ENCODE data around the gene VSIG8. TPM values are rescaled to one million over a fixed set of nuclear protein-coding genes. Genes with fewer than 3 reads are reported as not detected.

Gene VSIG8
- total and polyA plus RNA-seq, 2 donors (not counting 1 experiment from before 2014, with no cell fraction given), result not detected

- no peaks in the 10 kb centered on the region for H3K79me2 ChIP-seq (ENCODE audit: control insufficient read depth, insufficient read depth, low read length)
- ChIA-PET POLR2A (no interaction called here), CTCF (interaction anchor here (0.7 to 3.6 kb wide), 4 partner anchors 11 to 176 kb away, joined by 3 to 16 read pairs (median 6); no protein-coding TSS in a partner anchor)
- no peak overlapping the region for H3K27ac ChIP-seq (ENCODE audit: low read length in 2 of 2)
- no peak overlapping the region for H3K4me3 ChIP-seq (ENCODE audit: control extremely low read depth in 1 of 5, extremely low read depth in 1 of 5, insufficient read depth in 1 of 5, low read depth in 2 of 5, low read length in 4 of 5)
- peaks cover 3 to 20% of the 10 kb centered on the region in 2 donors for H3K4me1 ChIP-seq (ENCODE audit: control insufficient read depth in 2 of 2, insufficient read depth in 2 of 2, low read length in 2 of 2)
- peaks cover 0 to 6% (median 0%) of the 10 kb centered on the region in 3 donors for H3K9me3 ChIP-seq (ENCODE audit: control extremely low read depth in 1 of 3, control insufficient read depth in 2 of 3, insufficient read depth in 1 of 3, low read length in 2 of 3)
- H3K36me3 ChIP-seq (replicated peaks in 1 of 2; ENCODE audit: control extremely low read depth in 1 of 2, control insufficient read depth in 1 of 2, extremely low read depth in 1 of 2, insufficient read depth in 2 of 2, low read length in 1 of 2), result no peaks in the 10 kb centered on the region
- TF ChIP-seq EZH2 (IDR thresholded peaks at IDR 0.05; ENCODE audit: borderline replicate concordance, insufficient read depth, low read depth, low read length, poor library complexity, severe bottlenecking) (no peak), CTCF (IDR thresholded peaks at IDR 0.05) (no peak)
- DNase-seq (no peak), ATAC-seq (ENCODE audit: low read depth) (no peak)
- no peaks in the 10 kb centered on the region for H4K20me1 ChIP-seq (ENCODE audit: control insufficient read depth, insufficient read depth, low read length, poor library complexity, severe bottlenecking)
- no peak overlapping the region for H3K4me2 ChIP-seq (replicated peaks; ENCODE audit: low read depth, low read length, poor library complexity, severe bottlenecking)
- peaks cover 0 to 8% (median 4%) of the 10 kb centered on the region in 4 experiments for H3K27me3 ChIP-seq (replicated peaks in 1 of 4; ENCODE audit: control extremely low read depth in 1 of 4, control insufficient read depth in 3 of 4, insufficient read depth in 4 of 4, low read length in 3 of 4)
- no peak overlapping the region for H3K4me3 Mint-ChIP-seq
- intact Hi-C loops (cut with micrococcal nuclease), result no loop called here
- peaks cover 12% of the 10 kb centered on the region for H3K4me1 Mint-ChIP-seq
- no peak overlapping the region for H3K9ac ChIP-seq (ENCODE audit: low read length)
- no peak overlapping the region for H2AFZ ChIP-seq (ENCODE audit: insufficient read depth, low read depth, low read length, poor library complexity, severe bottlenecking)
- WGBS (ENCODE audit: insufficient coverage), result 93% methylated on average over 3 of the region's 7 CpGs
- no peak overlapping the region for H3K27ac Mint-ChIP-seq
- H3K27me3 Mint-ChIP-seq, result no peaks in the 10 kb centered on the region
- H3K9me3 Mint-ChIP-seq (ENCODE audit: insufficient read depth), result no peaks in the 10 kb centered on the region
These were observed 30.9 kb downstream of the VSIG8 start for GRCh38 chr1:159831412-159832141.

- H3K4me3 ChIP-seq (ENCODE audit: control extremely low read depth in 1 of 5, extremely low read depth in 1 of 5, insufficient read depth in 1 of 5, low read depth in 2 of 5, low read length in 4 of 5), result no peak overlapping the region
- CTCF ChIA-PET, result interaction anchor here (1.6 to 3.6 kb wide), 4 partner anchors 10 to 176 kb away, joined by 5 to 16 read pairs (median 6); no protein-coding TSS in a partner anchor
- no peak overlapping the region for H3K27ac ChIP-seq (ENCODE audit: low read length in 2 of 2)
- H3K27ac Mint-ChIP-seq, result no peak overlapping the region
- TF ChIP-seq EZH2 (IDR thresholded peaks at IDR 0.05; ENCODE audit: borderline replicate concordance, insufficient read depth, low read depth, low read length, poor library complexity, severe bottlenecking), result no peak
- no peak for TF ChIP-seq CTCF (IDR thresholded peaks at IDR 0.05)
- H3K36me3 ChIP-seq (replicated peaks in 1 of 2; ENCODE audit: control extremely low read depth in 1 of 2, control insufficient read depth in 1 of 2, extremely low read depth in 1 of 2, insufficient read depth in 2 of 2, low read length in 1 of 2), result no peaks in the 10 kb centered on the region
- H3K27me3 Mint-ChIP-seq, result no peaks in the 10 kb centered on the region
- H3K79me2 ChIP-seq (ENCODE audit: control insufficient read depth, insufficient read depth, low read length), result no peaks in the 10 kb centered on the region
- intact Hi-C loops (cut with micrococcal nuclease), result no loop called here
- DNase-seq (no peak), ATAC-seq (ENCODE audit: low read depth) (no peak)
- peaks cover 0 to 8% (median 4%) of the 10 kb centered on the region in 4 experiments for H3K27me3 ChIP-seq (replicated peaks in 1 of 4; ENCODE audit: control extremely low read depth in 1 of 4, control insufficient read depth in 3 of 4, insufficient read depth in 4 of 4, low read length in 3 of 4)
- H3K9ac ChIP-seq (ENCODE audit: low read length), result no peak overlapping the region
- H3K4me1 Mint-ChIP-seq, result peaks cover 18% of the 10 kb centered on the region
- no peak overlapping the region for H2AFZ ChIP-seq (ENCODE audit: insufficient read depth, low read depth, low read length, poor library complexity, severe bottlenecking)
- H3K9me3 Mint-ChIP-seq (ENCODE audit: insufficient read depth), result no peaks in the 10 kb centered on the region
- WGBS (ENCODE audit: insufficient coverage), result 94% methylated on average over 8 of the region's 8 CpGs
- no peak overlapping the region for H3K4me3 Mint-ChIP-seq
- POLR2A ChIA-PET, result no interaction called here
- peaks cover 6 to 25% of the 10 kb centered on the region in 2 donors for H3K4me1 ChIP-seq (ENCODE audit: control insufficient read depth in 2 of 2, insufficient read depth in 2 of 2, low read length in 2 of 2)
- peaks cover 0 to 6% (median 0%) of the 10 kb centered on the region in 3 donors for H3K9me3 ChIP-seq (ENCODE audit: control extremely low read depth in 1 of 3, control insufficient read depth in 2 of 3, insufficient read depth in 1 of 3, low read length in 2 of 3)
- H4K20me1 ChIP-seq (ENCODE audit: control insufficient read depth, insufficient read depth, low read length, poor library complexity, severe bottlenecking), result no peaks in the 10 kb centered on the region
- no peak overlapping the region for H3K4me2 ChIP-seq (replicated peaks; ENCODE audit: low read depth, low read length, poor library complexity, severe bottlenecking)
These were observed 31.7 kb downstream of the VSIG8 start for GRCh38 chr1:159830722-159831121.
